ENCODE measurements around the gene COL4A2.

COL4A2 gene

DNA sequence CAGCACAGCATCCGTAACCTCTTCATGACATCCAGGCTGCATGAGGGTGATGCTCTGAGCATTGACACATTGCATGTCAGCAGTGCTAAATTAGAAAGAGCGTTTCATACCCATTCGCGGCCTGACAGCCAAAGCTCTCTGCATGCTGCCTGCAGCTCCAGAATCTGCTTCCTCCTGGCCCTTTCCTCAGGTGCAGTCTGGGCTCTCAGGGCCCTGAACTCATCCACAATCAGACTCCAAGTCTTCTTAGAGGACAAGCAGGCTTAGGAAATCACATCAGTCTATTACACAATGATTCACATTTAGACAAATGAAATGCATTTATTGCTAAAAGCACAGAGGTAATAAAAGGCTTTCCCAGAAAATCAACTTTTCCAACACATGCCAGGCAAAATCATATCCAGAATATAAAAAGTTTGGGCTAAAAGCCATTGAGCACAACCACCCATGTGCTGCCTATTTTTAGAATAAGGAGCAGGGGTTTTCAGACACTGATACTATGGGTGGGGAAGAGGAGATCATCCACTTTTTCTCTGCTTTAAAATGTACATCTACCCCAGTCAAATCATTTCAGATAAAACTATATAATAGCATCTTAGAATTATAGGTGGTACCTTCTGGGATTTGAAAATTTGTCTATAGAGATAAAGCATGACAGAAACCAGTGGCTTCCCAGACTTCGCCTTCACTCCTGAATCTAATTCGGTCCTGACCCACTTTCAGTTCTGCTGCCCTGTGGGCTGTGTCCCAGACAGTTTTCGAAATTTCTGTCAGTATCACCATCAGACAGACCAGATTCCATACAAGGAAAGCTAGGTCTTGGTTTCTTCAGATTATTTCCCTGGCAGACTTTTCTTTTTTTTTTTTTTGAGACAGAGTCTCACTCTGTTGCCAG lies 109.3 kb downstream of the COL4A2 start:
- no peak overlapping the region for H3K4me3 ChIP-seq (ENCODE audit: insufficient read depth, low read depth, low read length)
- no peaks in the 10 kb centered on the region for H3K36me3 ChIP-seq (ENCODE audit: control insufficient read depth, insufficient read depth, low read length)
- no peak overlapping the region for H3K27ac ChIP-seq (ENCODE audit: insufficient read depth, low read depth, low read length, poor library complexity, severe bottlenecking)
- H3K27me3 ChIP-seq (ENCODE audit: control insufficient read depth, insufficient read depth, low read length, poor library complexity, severe bottlenecking): no peaks in the 10 kb centered on the region
- H3K9me3 ChIP-seq (ENCODE audit: control insufficient read depth, low read length): no peaks in the 10 kb centered on the region
- no peaks in the 10 kb centered on the region for H3K4me1 ChIP-seq (ENCODE audit: control insufficient read depth, insufficient read depth, low read length)
- WGBS, 2 experiments: 95 to 96% methylated on average over 7 of the region's 7 CpGs

DNA sequence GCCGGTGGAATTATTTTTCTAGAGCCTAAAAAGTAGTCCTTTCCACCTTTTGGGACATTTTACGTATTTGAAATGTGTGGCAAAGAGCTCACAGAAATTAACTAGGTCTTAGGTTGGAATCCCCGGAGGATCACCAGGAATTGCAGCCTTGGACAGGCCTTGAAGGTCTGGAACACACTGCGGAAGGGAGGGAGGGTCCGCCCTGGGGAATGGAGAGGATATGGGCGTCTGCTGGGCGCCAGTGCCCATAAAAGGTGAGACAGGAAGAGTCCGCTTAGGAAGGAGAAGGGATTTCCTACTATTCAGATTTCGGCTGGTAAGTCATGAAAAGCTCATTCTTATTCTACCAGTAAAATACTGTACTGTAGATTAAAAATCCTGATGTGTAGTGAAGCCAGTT lies 111.9 kb downstream of the COL4A2 start:
- H3K27ac ChIP-seq (ENCODE audit: insufficient read depth, low read depth, low read length, poor library complexity, severe bottlenecking): no peak overlapping the region
- no peak overlapping the region for H3K4me3 ChIP-seq (ENCODE audit: insufficient read depth, low read depth, low read length)
- no peaks in the 10 kb centered on the region for H3K27me3 ChIP-seq (ENCODE audit: control insufficient read depth, insufficient read depth, low read length, poor library complexity, severe bottlenecking)
- H3K4me1 ChIP-seq (ENCODE audit: control insufficient read depth, insufficient read depth, low read length): no peaks in the 10 kb centered on the region
- no peaks in the 10 kb centered on the region for H3K36me3 ChIP-seq (ENCODE audit: control insufficient read depth, insufficient read depth, low read length)
- 94 to 96% methylated on average over 8 to 9 of the region's 9 CpGs for WGBS, 2 experiments
- no peaks in the 10 kb centered on the region for H3K9me3 ChIP-seq (ENCODE audit: control insufficient read depth, low read length)

DNA sequence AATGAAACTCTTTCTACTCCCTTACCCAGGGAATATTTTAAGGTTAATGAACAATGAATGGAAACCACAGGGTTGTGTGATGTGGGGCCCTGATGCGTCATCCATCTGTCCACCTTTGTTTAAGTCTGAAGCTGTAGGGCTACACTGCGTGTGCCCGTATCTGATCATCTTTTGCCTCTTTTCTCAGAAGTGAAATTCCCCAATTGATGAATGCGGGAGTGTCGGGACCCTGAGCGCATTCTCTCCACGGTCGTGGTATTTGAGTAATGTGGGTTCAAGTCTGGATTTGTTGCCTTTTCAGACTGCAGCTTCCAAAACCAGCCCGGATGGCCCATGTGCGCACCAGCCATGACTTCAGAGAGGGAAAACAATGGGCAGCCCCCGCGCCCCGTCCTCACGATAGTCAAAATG lies 112.3 kb downstream of the COL4A2 start:
- Histone ChIP-seq H3K4me3 (ENCODE audit: insufficient read depth, low read depth, low read length) (no peak overlapping the region), H3K9me3 (ENCODE audit: control insufficient read depth, low read length) (no peaks in the 10 kb centered on the region), H3K27me3 (ENCODE audit: control insufficient read depth, insufficient read depth, low read length, poor library complexity, severe bottlenecking) (no peaks in the 10 kb centered on the region), H3K27ac (ENCODE audit: insufficient read depth, low read depth, low read length, poor library complexity, severe bottlenecking) (no peak overlapping the region), H3K36me3 (ENCODE audit: control insufficient read depth, insufficient read depth, low read length) (no peaks in the 10 kb centered on the region), H3K4me1 (ENCODE audit: control insufficient read depth, insufficient read depth, low read length) (no peaks in the 10 kb centered on the region)
- 97% methylated on average over 14 of the region's 14 CpGs for WGBS, 2 experiments

DNA sequence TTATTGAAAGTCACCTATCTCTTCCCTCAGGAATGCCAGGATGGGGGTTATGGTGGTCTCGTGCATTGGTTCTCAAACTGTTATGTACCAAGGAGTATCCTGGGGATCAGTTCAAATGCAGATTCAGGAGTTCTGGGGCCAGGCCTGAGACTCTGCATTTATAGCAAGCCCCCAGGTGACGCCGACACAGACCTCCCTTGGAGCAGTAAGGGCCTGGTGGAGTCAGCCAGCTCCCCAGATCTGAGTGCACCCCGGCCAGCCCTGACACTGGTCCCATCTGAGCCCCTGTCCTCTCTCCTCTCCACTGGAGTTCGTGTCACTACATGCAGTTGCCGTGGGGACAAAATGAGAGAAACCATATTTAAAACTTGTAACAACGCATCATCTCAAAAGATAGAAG lies 112.9 kb downstream of the COL4A2 start:
- H3K27me3 ChIP-seq (ENCODE audit: control insufficient read depth, insufficient read depth, low read length, poor library complexity, severe bottlenecking): no peaks in the 10 kb centered on the region
- peaks cover 2% of the 10 kb centered on the region for H3K36me3 ChIP-seq (ENCODE audit: control insufficient read depth, insufficient read depth, low read length)
- no peak overlapping the region for H3K27ac ChIP-seq (ENCODE audit: insufficient read depth, low read depth, low read length, poor library complexity, severe bottlenecking)
- no peaks in the 10 kb centered on the region for H3K4me1 ChIP-seq (ENCODE audit: control insufficient read depth, insufficient read depth, low read length)
- H3K4me3 ChIP-seq (ENCODE audit: insufficient read depth, low read depth, low read length): no peak overlapping the region
- WGBS, 2 experiments: 95% methylated on average over 7 of the region's 7 CpGs
- H3K9me3 ChIP-seq (ENCODE audit: control insufficient read depth, low read length): no peaks in the 10 kb centered on the region

DNA sequence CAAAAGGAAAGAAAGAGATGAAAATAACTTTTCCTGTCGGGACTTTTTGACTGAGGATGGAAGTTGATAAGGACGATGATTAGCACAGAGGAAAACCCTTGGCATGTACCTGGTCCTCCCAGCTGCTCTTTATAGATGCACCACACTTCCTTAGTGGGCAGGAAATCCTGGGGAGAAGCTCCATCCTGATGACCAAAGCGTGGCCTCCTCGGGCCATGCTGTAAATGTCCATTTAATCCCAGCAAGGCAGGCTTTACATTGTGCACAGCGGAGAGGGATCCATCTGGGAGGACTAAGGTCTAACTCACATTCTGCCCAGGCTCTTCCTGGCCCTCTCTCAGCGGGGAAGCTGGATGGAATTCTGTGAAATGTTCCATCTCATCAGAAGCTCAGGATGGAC lies 113.5 kb downstream of the COL4A2 start:
- WGBS, 2 experiments: 96 to 98% methylated on average over 6 of the region's 6 CpGs
- Histone ChIP-seq H3K4me3 (ENCODE audit: insufficient read depth, low read depth, low read length) (no peak overlapping the region), H3K27ac (ENCODE audit: insufficient read depth, low read depth, low read length, poor library complexity, severe bottlenecking) (no peak overlapping the region), H3K4me1 (ENCODE audit: control insufficient read depth, insufficient read depth, low read length) (no peaks in the 10 kb centered on the region), H3K36me3 (ENCODE audit: control insufficient read depth, insufficient read depth, low read length) (peaks cover 2% of the 10 kb centered on the region), H3K27me3 (ENCODE audit: control insufficient read depth, insufficient read depth, low read length, poor library complexity, severe bottlenecking) (no peaks in the 10 kb centered on the region), H3K9me3 (ENCODE audit: control insufficient read depth, low read length) (no peaks in the 10 kb centered on the region)

DNA sequence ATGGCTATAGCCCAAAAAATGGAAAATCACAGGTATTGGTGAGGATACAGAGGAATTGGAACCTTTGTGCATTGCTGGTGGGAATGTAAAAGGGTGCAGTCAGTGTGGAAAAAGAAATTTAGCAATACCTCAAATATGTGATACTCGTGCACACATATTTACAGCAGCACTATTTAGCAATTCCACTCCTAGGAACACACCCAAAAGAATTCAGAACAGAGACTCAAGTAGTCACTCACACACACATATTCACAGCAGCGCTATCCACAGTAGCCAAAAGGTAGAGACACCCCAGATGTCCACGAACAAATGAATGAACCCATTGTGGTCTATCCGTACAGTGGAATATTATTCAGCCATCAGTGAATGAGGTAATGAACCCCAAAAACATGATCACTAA lies 114.0 kb downstream of the COL4A2 start:
- peaks cover 2% of the 10 kb centered on the region for H3K36me3 ChIP-seq (ENCODE audit: control insufficient read depth, insufficient read depth, low read length)
- no peak overlapping the region for H3K4me3 ChIP-seq (ENCODE audit: insufficient read depth, low read depth, low read length)
- H3K27me3 ChIP-seq (ENCODE audit: control insufficient read depth, insufficient read depth, low read length, poor library complexity, severe bottlenecking): no peaks in the 10 kb centered on the region
- no peaks in the 10 kb centered on the region for H3K9me3 ChIP-seq (ENCODE audit: control insufficient read depth, low read length)
- H3K27ac ChIP-seq (ENCODE audit: insufficient read depth, low read depth, low read length, poor library complexity, severe bottlenecking): no peak overlapping the region
- WGBS, 2 experiments: 70% methylated on average over 4 of the region's 4 CpGs
- H3K4me1 ChIP-seq (ENCODE audit: control insufficient read depth, insufficient read depth, low read length): no peaks in the 10 kb centered on the region

DNA sequence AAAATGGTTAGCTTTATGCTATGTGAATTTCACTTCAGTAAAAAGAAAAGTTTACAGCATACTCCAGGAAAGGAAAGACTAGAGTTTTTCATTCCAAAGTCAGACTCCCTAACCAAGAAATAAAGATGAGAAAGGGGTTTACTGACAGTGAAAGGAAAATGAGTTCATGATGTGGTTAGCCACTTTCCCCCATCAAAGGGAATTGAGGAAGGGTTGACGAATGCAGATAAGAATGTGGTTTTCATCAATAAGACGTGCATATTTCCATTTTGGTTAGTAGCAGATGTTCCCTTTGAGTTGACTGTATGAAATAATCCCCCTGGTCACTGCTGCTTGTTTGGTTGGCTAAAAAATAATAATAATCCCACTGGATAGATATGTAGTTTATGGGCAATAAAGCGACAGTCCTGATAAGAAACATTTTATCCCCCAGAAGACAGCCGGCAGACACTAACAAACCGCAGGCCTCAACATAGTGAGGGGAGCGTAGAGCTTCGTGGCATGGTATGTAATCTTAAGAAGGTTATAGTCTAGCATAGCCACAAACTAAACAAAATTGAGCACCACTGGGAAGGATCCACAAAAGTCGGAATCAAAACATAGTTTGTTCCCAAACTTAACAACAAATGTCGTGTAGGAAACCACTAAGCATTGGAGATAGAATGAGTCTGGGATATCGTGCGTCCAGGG lies 114.8 kb downstream of the COL4A2 start:
- Histone ChIP-seq H3K27ac (ENCODE audit: insufficient read depth, low read depth, low read length, poor library complexity, severe bottlenecking) (no peak overlapping the region), H3K27me3 (ENCODE audit: control insufficient read depth, insufficient read depth, low read length, poor library complexity, severe bottlenecking) (no peaks in the 10 kb centered on the region), H3K9me3 (ENCODE audit: control insufficient read depth, low read length) (no peaks in the 10 kb centered on the region), H3K4me1 (ENCODE audit: control insufficient read depth, insufficient read depth, low read length) (no peaks in the 10 kb centered on the region), H3K36me3 (ENCODE audit: control insufficient read depth, insufficient read depth, low read length) (peaks cover 2% of the 10 kb centered on the region), H3K4me3 (ENCODE audit: insufficient read depth, low read depth, low read length) (no peak overlapping the region)
- WGBS, 2 experiments: 93 to 94% methylated on average over 7 to 11 of the region's 11 CpGs

DNA sequence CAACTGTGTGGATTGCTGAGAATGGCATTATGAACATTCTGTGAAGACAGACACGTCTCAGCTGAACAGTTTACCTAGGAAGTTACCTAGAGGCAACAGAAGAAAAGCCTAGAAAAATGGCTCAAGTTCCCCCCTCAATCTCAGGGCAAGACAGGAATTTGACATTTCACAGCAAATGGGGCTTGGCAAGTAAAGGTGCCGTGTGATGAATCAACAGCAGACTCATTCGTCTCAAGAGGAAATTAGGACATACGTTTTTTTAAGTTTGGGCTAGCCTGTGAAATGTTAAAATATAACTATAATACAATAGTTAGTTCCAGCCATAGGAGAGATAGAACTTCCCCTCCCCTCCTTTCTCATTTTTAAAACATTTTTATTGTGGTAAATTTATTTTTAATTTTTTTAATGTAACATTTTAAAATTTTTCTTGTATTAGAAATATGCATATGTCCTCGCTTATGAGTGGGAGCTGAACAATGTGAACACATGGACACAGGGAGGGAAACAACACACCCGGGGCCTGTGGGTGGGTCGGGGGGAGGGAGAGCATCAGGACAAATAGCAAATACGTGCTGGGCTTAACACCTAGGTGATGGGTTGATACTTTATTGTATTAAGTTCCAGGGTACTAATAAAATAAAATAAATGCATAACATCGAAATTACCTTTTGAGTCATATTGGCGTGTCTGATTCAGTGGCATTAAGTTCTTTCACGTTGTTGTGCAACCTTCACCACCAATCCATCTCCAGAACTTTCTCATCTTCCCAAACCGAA lies 116.0 kb downstream of the COL4A2 start:
- Histone ChIP-seq H3K36me3 (ENCODE audit: control insufficient read depth, insufficient read depth, low read length) (peaks cover 2% of the 10 kb centered on the region), H3K27ac (ENCODE audit: insufficient read depth, low read depth, low read length, poor library complexity, severe bottlenecking) (no peak overlapping the region), H3K9me3 (ENCODE audit: control insufficient read depth, low read length) (no peaks in the 10 kb centered on the region), H3K4me1 (ENCODE audit: control insufficient read depth, insufficient read depth, low read length) (no peaks in the 10 kb centered on the region), H3K4me3 (ENCODE audit: insufficient read depth, low read depth, low read length) (no peak overlapping the region), H3K27me3 (ENCODE audit: control insufficient read depth, insufficient read depth, low read length, poor library complexity, severe bottlenecking) (no peaks in the 10 kb centered on the region)
- 95% methylated on average over 11 of the region's 12 CpGs for WGBS, 2 experiments

DNA sequence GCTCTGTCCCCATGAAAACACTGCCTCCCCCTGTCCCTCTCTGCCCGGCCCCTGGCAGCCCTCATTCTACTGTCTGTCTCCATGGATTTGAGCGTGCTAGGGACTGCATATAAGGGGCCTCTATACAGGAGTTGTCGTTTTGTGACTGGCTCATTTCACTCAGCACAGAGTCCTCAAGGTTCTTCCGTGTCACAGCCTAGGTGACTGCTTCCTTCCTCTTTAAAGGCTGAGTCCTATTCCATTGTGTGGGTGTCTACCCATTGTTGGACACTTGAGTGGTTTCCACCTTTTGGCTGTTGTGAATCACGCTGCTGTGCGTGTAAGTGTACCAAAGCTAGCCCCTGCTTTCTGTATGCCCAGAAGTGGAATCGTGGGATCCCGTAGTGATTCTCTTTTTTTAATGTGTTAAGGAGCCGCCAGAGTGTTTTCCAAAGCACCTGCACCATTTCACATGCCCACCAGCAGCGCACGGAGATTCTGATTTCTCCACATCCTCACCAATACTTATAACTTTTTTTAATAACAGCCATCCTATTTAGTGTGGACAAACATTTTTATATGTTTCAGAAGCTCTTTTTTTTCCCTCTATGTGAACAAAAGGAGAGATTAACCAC lies 116.7 kb downstream of the COL4A2 start:
- Histone ChIP-seq H3K4me1 (ENCODE audit: control insufficient read depth, insufficient read depth, low read length) (no peaks in the 10 kb centered on the region), H3K9me3 (ENCODE audit: control insufficient read depth, low read length) (no peaks in the 10 kb centered on the region), H3K4me3 (ENCODE audit: insufficient read depth, low read depth, low read length) (no peak overlapping the region), H3K27ac (ENCODE audit: insufficient read depth, low read depth, low read length, poor library complexity, severe bottlenecking) (no peak overlapping the region), H3K27me3 (ENCODE audit: control insufficient read depth, insufficient read depth, low read length, poor library complexity, severe bottlenecking) (no peaks in the 10 kb centered on the region), H3K36me3 (ENCODE audit: control insufficient read depth, insufficient read depth, low read length) (peaks cover 2% of the 10 kb centered on the region)
- 94 to 95% methylated on average over 11 of the region's 11 CpGs for WGBS, 2 experiments
